Stimulated activated CD4-positive, alpha-beta T cell treated with anti-CD3 and anti-CD28 coated beads, TNF-alpha, amount 100 ng/mL, for 4 hours (primary cell): ENCODE measurements around the gene PSMD5.

Source experiments
- DNase-seq, 3 experiments: peaks; one replicate each; pipeline ENCODE4 v3.0.0-alpha.2; 2020; ENCODE audit warnings: low read depth in 3 of 3

PSMD5 gene

GRCh38 chr9:120842685-120843485 is at the start of gene PSMD5:
TSS of gene PSMD5 (minus strand) at chr9:120842922. CDS start at chr9:120842909, 13 bp downstream.
- DNase-seq, result peak; percentile 84 to 92 (median 86)

- DNase-seq, result no peak
Measured at GRCh38 chr9:120891884-120892747, 49.4 kb upstream of the PSMD5 start.

DNA sequence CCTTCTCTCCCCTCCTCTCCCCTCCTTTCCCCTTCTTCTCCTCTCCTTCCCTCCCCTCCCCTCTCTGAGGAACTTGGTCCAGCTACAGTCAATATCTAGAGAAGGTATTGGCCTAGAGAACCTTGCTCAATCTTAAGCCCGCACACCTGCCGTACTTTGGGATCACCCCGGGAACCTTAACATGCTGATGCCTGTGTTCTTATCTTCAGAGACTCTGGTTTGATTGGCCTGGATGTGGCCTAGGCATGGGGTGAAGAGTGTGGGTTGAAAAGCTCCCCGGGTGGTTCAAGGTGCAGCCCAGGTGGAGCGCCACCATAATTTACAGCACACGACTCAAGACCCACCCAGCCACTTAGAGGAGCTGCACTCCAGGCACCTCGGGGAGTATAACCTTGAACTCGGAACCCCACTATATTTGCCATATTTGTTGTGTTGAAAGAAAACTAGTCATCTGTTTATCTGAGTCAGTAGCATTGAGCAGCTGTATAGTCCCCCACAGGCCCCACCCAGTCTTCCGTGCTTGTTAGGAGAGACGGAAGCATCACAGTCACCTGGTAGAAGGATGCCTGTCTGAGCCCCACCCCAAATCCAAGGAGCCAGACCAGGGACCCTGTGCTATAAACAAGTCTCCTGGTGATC is 48.6 kb upstream of the PSMD5 start:
- DNase-seq, result no peak

DNA sequence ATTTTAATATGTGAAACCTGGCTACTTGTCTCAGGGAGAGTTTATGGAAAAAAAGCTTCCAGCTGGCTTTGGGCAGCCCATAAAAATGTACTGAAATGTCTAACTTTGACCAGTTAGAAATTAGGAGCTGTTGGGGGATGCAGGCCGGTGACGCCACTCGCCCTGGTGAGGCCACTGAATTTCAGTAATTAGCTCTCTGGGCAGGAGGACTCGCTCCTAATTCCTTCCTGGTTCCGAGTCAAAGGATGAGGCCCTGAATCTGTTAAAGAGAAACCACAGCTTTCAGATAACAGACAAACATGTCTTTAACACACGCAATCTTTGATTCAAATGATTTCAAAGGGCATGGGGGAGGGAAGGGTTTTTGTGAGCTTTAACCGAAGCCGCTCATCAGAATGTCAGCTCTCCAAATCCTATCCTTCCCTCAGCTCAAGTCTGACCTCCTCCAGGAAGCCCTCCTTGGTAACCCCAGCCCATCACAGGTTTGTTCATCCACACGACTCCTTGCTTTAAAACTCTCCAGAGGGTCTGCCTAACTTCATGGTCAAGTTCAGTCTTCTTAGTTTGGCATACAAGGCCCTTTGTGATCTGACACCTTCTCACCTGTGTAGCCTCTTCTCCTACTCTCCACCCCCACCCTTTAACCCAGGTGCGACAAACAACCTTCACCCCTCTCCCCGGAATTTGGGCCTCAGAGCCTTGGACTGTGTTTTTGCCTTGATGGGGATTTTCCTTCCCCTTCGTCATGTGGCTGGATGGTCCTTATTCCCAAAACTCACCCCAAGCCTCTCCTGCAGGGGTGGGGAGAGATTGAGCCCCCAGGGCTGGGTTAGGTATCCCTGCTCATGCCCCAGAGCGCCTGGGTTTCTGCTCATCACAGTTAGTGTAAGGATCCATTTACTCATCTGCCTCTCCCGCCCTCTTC is 47.9 kb upstream of the PSMD5 start:
- DNase-seq, result no peak

DNA sequence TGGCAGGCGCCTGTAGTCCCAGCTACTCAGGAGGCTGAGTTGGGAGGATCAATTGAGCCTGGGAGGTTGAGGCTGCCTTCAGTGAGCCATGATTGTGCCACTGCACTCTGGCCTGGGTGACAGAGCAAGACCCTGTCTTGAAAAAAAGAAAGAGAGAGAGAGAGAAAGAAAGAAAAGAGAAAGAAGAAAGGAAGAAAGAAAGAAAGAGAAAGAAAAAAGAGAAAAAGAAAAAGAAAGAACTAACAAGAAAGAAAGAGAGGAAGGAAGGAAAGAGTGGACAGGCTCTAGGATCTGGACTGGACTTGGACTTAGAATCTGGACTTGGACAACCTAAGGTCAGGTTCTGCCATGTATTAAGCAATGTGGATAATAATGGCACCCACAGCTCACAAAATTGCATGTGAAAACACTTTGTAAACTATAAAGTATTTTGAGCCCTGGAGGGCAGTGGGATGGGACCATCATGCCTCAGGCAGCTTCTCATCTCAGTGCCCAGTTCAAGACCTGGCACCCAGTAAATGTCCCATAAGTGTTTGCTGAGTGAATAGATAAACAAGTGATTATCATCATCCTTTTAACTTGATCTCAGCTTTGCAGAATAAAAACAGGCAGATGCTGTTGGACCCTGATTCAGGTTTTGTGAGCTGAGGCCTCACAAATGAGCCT is 47.0 kb upstream of the PSMD5 start:
- no peak for DNase-seq

GRCh38 chr9:120888626-120889025 is 45.9 kb upstream of the PSMD5 start:
- DNase-seq, result no peak

DNA sequence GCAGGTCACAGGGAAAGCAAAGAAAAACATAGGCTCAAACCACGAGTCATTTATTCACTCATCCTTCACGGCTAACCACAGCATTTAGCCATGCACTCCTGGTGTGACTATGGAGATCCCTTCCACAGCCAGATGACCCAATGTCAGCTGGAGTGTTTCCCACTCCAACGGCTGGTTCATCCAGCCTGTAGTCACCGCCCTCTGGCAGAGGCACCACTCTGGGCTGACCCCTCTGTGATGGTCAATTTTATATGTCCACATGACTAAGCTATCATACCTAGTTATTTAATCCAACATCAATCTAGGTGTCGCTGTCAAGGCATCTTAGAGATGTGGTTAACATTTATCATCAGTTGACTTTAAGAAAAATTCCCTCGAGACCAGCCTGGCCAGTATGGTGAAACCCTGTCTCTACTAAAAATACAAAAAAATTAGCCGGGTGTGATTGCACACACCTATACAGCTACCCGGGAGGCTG is 43.8 kb upstream of the PSMD5 start:
- DNase-seq, result no peak

DNA sequence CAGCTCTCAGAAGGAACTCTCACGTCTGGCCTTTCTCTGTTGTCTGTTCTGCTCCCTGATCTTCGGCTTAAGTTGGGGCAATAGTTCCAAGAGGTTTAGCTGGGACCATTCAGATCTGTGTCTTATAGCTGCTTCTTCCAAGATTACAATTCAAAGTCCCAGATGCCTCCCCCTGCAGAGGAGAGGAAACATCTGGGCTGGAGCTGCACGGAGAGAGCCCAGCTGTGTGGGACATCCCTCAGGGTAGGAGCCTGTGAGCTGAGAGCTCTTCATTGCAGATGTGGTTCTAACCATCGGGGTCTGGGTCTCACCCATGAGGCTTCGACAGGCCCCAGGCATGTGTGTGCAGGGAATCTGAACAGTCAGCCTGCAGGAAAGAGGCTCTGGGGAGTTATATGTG is 43.2 kb upstream of the PSMD5 start:
- DNase-seq, result no peak

DNA sequence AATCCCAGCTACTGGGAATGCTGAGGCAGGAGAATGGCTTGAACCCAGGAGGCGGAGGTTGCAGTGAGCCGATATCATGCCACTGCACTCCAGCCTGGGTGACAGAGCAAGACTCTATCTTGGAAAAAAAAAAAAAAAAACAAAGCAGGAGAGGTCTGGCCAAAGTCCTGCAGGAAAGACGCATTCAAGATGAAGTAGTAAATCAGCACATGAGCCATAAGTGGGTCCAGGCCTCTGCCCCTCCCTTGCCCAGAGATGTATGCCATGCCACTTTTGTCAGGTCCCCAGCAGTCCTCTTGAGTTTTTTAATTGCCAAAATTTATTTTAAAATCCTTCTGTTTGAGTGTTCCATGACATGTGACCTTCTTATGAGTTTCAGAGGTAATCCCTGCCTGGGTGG is 42.7 kb upstream of the PSMD5 start:
- DNase-seq, result no peak

GRCh38 chr9:120883608-120883996 is 40.9 kb upstream of the PSMD5 start:
- no peak for DNase-seq

DNA sequence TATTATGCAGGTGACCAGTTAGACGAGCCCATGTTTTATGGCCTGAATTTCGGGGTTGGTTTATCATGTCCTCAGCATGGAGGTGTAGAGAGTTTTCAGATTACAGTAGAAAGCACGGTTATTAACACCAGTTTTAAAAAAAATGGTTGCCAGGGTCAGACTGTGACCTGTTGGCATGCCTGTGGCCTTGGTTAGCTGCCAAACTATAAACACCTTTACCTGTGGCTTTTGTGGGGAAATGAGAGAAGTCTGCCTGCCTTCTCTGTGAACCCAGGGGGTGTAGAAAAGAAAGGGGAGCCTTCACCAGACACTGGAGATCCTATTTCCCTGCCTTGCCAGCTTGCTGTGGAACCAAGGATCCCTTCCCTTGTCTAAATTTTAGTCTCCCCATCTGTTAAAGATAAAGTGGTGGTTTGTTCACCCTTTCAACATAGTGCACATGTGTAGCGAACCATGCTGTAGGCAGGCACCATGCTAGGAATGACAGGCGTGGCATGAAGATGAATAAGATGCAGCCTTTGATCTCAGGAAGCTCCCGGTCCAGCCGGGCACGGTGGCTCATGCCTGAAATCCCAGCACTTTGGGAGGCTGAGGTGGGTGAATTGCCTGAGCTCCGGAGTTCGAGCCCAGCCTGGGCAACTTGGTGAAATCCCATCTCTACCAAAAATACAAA is 40.3 kb upstream of the PSMD5 start:
- no peak for DNase-seq

DNA sequence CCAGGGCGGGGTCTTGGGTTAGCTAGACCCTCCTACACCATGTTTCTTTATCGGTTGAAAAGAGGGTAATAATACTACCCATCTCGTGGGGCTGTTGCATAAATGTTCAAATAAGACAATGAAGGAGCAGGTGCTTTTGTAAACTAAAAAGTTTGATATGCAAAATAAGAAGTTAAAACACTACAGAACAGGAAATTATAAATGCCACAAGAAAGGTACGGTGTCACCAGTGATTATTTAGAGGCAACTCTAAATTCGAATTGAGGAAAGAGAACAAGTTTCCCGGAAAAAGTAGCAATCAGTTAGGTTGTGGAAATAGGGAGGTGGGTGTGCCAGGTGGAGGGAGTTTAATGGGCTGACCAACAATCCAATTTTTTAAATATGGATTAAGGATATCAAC is 36.7 kb upstream of the PSMD5 start:
- DNase-seq, result no peak

- no peak for DNase-seq
Measured at GRCh38 chr9:120878188-120879130, 35.7 kb upstream of the PSMD5 start.

DNA sequence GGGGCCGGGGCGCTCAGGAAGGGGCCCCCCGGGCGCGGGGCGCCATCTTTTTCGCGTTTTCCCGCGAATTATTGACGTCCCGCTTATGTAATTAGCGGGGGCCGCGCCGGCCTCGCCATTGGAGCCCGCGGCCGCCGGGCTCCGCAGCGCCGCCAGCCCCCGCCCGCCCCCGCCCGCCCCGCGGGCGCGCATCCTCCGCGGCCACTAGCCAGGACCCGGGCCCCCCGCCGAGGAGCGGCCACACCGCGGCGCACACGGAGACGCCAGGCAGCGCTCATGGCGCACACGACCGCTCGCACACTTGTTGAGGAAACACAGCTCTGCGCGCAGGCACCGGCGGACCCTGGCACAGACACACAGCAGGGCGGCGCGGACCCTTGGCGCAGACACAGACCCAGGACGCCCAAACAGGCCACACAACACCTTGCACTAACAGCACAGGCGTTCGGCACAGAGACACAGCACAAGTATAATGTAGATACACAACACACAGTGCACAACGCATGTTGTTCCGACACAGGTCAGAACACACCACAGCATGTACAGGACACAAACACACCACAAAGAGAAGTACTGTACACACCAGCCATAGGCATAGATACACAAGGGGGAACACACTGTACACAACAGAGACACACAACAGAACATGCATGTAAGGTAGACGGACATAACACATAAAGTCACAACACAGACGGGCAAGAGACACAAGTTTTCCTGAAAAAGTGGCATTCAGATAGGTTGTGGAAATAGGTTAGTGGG is 34.7 kb upstream of the PSMD5 start:
- DNase-seq, result no peak

DNA sequence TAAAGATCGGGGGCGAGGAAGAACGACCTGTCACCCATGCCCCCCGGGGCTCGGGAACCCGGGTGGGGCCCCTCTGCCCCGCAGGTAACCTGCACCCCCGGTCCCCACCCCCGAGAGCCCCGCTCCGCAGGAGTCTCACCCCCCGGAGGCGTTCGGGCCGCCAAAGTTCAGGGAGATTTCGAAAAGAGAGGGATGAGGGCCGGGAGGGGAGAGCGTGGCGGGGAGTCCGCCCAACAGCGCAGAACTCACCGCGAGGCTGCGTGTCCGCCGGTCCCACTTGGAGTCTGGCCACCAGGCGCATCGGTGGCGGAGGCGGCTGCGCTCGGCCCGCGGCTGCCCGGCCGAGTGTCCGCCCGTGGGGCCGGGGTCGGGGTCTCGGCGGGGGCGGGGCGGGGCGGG is 34.1 kb upstream of the PSMD5 start, which contains the start of gene PHF19:
Gene PHF19, minus strand, starts transcription at position 347 of the 399 bp plus-strand sequence. CDS start 2,447 bp downstream, outside the sequence.
- no peak for DNase-seq

DNA sequence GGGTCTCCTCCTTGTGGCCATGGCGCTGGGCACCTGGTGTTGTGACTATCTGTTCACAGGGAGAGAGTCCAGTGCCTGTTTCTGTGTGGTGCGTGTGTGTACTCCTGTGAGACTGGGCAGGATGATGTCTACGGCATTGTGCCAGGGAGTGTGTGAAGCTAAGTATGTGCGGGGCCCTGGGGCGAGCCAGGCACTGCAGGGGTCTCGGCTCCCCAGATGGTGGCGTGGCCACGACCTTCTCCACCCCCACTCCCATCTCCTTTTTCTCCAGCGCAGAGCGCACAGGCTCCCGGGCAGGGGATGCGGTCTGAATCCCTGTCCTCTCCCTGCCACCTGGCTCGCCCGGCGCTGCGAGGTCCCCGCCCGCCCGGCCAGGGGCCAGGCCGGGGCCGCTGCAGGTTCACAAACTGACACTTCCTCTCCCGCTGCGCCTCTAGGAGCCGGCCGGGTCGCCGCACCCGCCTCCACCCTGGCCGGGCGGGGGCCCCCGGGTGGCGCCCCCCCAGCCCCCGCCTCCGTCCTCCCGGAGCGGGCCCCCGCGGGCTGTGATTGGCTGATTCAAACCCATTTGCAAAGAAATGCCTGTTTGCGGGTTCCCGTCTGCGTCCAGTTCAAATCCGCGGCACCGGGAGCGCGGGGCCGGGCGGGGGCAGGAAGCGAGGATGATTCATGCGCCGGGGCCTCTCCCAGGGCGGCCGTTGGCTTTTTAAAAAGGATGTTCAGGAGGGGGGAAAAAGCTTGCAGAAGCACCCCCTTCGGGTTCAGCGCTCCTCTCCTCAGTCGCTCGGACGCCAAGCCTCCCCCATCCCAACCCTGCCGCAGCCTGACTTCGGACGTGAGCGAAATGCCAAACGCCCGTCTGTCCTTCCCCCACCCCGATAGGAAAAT is 33.5 kb upstream of the PSMD5 start:
- peak; percentile 58 to 62 (median 61) for DNase-seq

- no peak for DNase-seq
Measured at GRCh38 chr9:120875643-120875953, 32.9 kb upstream of the PSMD5 start.
